ENCODE data around the gene C2orf68.
"Not testable (repeated sequence)": the region's sequence is repeated elsewhere in the genome, so short reads cannot be mapped to it uniquely, and the experiment has no call there.

The C2orf68 gene

DNA sequence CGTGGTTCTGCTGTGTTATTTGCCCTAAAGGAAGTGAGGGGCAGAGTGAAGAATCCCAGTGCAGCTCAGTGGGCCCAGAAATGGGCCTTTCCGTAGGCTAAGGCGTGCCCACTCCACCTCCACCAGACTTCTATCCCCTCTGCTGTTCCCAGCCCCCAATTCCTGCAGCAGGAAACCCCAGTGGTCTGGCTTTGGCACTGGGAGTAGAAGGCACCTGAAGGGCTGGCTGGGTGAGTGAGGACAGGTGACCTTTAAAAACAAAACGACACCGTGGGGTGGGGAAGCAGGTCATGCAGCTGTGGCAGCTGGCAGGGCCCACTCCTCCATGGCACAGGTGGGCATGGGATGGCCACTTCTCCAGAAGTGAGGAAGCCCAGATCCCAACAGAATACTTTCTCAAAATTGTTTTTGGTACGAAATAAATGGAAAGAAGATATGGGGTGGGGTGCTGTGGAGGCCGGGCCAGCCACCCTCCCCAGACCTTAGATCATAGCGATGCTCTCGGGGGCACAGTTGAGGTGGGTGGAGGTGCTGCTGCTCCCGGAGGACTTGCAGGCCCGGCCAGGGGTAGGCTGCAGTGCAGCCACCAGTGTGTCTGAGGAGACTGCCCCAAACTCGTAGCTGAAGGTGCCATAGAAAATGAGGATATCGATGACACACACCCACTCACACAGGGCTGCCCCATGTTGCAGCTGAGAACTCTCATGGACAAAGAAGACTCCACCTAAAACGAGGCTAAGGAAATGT is 13.1 kb downstream of the C2orf68 start:
- no peak for DNase-seq (ENCODE audit: low spot score)

GRCh38 chr2:85597241-85597640 is 14.6 kb downstream of the C2orf68 start:
- no peak for DNase-seq (ENCODE audit: low spot score)

GRCh38 chr2:85596486-85597143 is 15.3 kb downstream of the C2orf68 start:
- DNase-seq (ENCODE audit: low spot score) = no peak

DNA sequence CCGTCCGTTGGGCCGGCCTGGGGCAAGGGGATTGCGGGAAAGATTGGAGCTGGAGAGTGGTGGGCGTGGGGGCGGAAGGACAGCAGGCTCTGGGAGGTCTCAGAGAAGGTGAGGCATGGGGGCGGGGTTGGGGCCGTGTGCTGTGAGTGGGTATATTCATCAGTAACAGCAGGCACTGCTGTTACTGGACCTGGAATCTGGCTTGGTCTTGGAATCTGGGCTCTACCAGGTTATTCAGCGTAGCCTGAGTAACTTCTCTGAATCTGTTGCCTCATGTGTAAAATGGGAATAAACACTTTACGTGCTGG is 15.9 kb downstream of the C2orf68 start:
- DNase-seq (ENCODE audit: low spot score) = no peak

DNA sequence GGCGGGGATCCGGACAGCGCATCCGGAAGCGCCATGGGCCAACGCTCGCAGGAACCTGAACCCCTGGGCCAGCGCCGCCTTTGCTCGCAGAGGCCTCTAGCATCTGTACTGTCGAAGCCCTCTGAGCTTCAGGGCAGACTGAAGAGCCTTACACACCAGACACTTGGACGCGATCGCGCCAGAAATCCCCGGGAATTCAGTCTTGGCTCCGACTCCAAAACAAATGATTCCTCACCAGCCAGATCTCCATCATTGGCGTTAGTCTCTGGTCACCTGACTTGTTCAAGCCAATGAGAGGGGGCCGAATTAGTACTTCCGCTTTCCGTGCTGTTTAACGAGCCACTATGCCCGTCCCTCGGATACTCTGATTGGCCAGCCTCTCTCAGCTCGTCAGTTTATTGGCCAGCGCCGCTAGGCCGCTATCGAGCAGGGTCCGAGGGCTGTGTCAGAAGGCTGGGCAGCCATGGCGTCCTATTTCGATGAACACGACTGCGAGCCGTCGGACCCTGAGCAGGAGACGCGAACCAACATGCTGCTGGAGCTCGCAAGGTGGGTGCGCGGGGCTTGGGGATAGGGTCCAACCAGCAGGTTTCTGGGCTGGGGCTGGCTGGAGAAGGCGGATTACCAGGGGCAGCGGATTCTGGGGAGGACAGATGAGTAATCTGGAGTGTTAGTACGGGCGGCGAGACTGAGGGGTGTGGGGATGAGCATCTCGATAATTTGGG is 16.4 kb downstream of the C2orf68 start, which contains the start of gene RNF181:
TSS of gene RNF181 (plus strand) at position 445 of the 725 bp plus-strand sequence. CDS start at position 464, 19 bp downstream.
- DNase-seq (ENCODE audit: low spot score) = peak; percentile 96

- DNase-seq (ENCODE audit: low spot score) = no peak
Observed at GRCh38 chr2:85594715-85595300, 17.1 kb downstream of the C2orf68 start.

- no peak for DNase-seq (ENCODE audit: low spot score)
Observed at GRCh38 chr2:85593023-85593422, 18.8 kb downstream of the C2orf68 start.

- DNase-seq (ENCODE audit: low spot score) = not testable (repeated sequence)
Observed at GRCh38 chr2:85592299-85592698, 19.6 kb downstream of the C2orf68 start.

DNA sequence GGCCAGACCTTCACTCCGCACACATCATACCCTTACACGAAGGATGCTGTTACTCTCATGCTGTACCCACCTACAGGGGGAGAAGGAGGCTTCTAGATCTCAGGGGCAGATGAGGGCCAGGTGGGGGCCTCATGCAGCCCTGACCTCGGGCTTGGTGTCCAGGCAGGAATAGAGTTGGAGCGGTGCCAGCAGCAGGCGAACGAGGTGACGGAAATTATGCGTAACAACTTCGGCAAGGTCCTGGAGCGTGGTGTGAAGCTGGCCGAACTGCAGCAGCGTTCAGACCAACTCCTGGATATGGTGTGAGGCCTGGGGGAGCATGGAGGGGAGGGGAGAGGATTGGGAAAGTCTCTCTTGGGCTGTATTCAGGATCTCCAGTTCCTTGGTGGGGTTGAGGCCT is 20.3 kb downstream of the C2orf68 start:
- no peak for DNase-seq (ENCODE audit: low spot score)

GRCh38 chr2:85590950-85591349 is 20.9 kb downstream of the C2orf68 start:
- no peak for DNase-seq (ENCODE audit: low spot score)

- no peak for DNase-seq (ENCODE audit: low spot score)
Observed at GRCh38 chr2:85589982-85590791, 21.7 kb downstream of the C2orf68 start.

DNA sequence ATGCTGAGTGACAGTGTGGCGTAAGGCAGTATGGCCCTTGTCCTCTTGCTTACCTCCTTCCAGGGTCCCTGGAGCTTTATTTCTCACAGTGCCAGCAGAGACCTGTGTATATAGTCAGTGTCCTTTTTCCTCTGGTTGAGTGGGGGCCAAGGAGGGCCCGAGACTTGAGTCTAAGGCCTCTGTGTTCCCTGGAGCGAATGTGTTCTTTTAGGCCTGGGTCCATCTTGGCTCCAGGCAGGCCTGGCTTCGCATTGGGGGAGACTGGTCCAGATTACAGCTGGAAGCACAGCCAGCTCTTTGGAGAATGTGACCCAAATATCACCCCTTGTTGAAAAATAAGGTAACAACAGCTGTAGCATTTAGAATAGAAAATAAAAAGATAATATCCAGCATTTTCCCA is 22.7 kb downstream of the C2orf68 start:
- no peak for DNase-seq (ENCODE audit: low spot score)

- DNase-seq (ENCODE audit: low spot score) = no peak
Observed at GRCh38 chr2:85588645-85589044, 23.2 kb downstream of the C2orf68 start.

GRCh38 chr2:85588236-85588635 is 23.6 kb downstream of the C2orf68 start:
- no peak for DNase-seq (ENCODE audit: low spot score)

DNA sequence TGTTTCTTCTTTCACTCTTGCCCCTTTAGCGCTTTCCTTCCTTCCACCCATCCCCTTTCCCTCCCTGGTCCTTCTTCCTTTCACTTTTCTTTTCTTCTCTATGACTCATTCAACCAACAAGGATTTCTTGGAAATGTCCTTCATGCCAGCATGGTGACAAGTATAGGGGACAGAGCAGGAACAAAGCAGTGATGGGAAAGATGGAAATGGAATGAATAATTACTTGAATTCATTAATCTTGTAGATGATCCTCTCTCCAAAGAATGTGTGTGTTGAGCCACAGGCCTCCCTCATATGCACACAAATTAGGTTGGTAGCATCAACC is 26.1 kb downstream of the C2orf68 start:
- no peak for DNase-seq (ENCODE audit: low spot score)

- no peak for DNase-seq (ENCODE audit: low spot score)
Observed at GRCh38 chr2:85584857-85585780, 26.7 kb downstream of the C2orf68 start.

DNA sequence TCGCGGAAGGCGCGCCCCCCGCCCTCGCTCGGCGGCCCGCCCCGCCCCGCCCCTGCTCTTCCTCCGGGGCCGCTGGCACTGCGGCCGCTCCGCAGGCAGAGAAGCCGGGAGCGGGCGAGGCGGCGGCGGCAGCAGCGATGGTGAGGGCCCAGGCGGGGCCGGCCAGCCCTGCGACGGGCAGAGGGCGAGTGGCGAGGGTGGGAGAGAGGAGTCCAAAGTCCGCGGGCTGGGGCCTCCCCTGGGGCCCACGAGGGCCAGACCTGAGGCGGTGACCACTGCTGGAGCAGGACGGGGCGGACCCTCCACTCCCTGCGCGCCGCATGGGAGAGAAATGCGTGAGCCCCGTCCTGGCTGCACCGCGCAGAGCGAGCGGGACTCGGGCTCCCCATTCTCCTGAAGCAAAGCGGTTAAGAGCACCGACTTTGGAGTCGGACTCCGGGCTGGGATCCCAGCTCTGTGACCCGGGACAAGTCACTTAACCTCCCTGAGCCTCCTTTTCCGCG is 27.5 kb downstream of the C2orf68 start, which contains the start of gene VAMP5:
TSS of gene VAMP5 (plus strand) at position 78 of the 503 bp plus-strand sequence. CDS start at position 138, 60 bp downstream.
- DNase-seq (ENCODE audit: low spot score) = no peak

GRCh38 chr2:85583667-85584353 is 28.1 kb downstream of the C2orf68 start:
- DNase-seq (ENCODE audit: low spot score) = no peak

GRCh38 chr2:85582492-85582891 is 29.4 kb downstream of the C2orf68 start:
- no peak for DNase-seq (ENCODE audit: low spot score)

DNA sequence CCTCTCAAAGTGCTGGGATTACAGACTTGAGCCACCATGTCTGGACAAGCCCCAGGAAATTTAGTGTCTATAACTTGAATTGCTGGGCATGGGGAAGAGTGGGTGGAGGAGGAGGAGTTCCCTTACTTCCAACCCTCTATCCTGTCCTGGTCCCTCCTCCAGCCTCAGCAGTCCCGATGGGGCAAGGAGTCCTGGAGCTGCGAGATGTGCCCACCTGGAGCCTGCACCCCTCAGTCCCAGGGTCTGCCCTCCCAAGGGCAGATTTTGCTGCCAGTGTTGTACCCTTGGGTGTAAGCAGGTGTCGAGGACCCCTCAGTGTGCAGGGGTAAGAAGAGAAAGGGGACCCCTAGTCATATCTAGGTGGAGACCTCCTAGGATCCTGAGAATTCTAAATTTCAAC is 31.7 kb downstream of the C2orf68 start:
- DNase-seq (ENCODE audit: low spot score) = no peak

Data from ecto neural progenitor cell (in vitro differentiated cells).